Ammon's horn (tissue), 1 donor: ENCODE measurements around the gene COA7.
"Not testable (repeated sequence)": the region's sequence is repeated elsewhere in the genome, so short reads cannot be mapped to it uniquely, and the experiment has no call there.

Experiments used
- DNase-seq: peaks from one replicate; pipeline ENCODE4 v3.0.0-alpha.2; 2016; ENCODE audit warnings: low spot score

COA7 gene

DNA sequence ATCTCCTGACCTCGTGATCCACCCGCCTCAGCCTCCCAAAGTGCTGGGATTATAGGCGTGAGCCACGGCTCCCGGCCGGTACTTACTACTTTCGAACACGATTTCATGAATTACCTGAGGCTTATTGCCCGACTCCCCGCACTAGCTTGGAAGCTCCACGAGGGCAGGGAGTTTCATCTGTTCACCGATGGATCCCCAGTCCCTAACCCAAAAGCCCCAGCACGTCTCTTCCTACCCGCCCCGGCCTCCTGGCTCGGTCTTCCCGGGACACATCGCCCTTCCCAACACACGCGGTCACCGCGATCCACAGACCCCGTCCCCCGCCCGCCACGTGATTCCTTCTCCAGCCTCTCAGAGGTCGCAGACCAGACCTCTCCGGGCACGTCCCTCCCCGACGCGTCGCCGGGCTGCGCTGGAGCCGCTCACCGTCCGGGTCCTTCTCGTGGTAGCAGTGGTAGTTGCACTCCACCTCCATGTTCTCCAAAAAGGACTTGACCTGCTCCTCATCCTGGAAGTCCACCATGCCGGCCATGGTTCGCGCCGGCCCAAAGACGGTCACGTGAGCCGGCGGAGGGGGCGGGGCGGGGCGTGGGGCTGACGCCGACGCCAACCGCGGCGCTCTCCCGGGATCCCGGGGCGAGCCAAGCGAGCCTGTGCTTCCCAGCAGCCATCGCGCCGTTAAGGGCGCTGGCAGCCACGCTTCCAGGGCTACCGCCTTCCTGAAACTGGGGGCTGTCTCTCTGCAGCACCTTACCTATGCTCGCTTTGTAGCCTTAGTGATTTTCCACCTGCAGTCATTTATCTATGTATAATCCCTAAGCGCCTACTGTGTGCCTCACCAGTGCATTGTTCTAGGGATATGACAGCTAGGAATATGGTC, at the start of gene COA7:
COA7 (minus strand) TSS at position 553 of the 880 bp plus-strand sequence; CDS start at position 532, 21 bp downstream.
- DNase-seq, result peak; percentile 90

GRCh38 chr1:52747450-52747849, 49.3 kb upstream of the COA7 start:
- no peak for DNase-seq

DNA sequence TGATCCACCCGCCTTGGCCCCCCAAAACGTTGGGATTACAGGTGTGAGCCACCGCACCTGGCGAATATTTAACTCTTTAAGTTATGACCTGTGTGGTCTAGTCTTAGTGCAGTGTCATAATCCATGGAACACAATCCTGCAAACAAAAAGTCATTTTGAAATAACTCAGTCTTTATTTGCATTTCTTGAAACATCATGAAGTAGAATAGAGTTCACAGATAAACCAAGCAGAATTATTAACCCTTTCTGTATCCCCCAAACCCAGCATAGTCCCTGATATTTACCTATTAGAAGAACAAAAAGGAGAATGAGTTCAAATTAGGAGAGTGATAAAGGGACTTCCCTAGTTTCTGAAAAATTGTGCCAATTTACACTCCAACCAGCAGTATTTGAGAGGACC, 48.0 kb upstream of the COA7 start:
- DNase-seq, result no peak

GRCh38 chr1:52741259-52741658, 43.1 kb upstream of the COA7 start:
- DNase-seq, result no peak

GRCh38 chr1:52739699-52740467, 41.7 kb upstream of the COA7 start:
- DNase-seq, result no peak

DNA sequence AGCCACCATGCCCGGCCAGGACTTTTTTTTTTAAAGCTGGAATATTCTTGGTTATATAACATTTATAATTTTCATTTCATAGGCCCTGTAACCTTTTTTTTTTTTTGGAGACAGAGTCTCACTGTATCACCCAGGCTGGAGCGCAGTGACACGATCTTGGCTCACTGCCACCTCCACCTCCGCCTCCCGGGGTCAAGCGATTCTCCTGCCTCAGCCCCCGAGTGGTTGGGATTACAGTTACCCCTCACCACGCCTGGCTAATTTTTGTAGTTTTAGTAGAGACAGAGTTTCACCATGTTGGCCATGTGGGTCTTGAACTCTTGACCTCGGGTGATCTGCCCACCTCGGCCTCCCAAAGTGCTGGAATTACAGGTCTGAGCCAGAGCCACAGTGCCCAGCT, 40.7 kb upstream of the COA7 start:
- no peak for DNase-seq

DNA sequence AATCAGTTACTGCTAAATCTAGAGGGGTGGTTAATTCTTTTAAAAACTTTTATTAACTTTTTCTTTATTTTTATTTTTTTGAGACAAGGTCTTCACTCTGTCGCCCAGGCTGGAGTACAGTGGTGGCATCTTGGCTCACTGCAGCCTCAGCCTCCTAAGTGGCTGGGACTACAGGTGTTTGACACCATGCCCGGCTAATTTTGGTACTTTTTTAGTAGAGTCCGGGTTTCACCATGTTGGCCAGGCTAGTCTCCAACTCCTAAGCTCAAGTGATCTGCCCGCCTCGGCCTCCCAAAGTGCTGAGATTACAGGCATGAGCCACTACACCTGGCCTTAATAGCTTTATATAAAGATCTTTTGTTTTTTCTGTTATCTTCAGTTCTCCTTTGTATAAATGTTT, 40.0 kb upstream of the COA7 start:
- DNase-seq, result no peak

DNA sequence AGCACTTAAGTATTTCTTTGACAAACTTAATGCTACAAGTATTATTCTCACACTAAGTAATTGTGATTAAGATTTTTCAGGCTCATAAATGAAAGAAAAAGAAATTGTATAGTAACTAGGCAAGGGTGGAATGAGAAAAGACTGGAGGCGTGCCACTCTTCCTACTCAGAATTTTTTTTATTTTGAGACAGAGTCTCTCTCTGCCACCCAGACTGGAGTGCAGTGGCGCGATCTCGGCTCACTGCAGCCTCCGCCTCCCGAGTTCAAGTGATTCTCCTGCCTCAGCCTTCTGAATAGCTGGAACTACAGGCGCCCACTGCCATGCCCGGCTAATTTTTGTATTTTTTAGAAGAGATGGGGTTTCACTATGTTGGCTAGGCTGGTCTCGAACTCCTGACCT, 37.2 kb upstream of the COA7 start:
- DNase-seq, result not testable (repeated sequence)

GRCh38 chr1:52733368-52733767, 35.2 kb upstream of the COA7 start:
- no peak for DNase-seq

DNA sequence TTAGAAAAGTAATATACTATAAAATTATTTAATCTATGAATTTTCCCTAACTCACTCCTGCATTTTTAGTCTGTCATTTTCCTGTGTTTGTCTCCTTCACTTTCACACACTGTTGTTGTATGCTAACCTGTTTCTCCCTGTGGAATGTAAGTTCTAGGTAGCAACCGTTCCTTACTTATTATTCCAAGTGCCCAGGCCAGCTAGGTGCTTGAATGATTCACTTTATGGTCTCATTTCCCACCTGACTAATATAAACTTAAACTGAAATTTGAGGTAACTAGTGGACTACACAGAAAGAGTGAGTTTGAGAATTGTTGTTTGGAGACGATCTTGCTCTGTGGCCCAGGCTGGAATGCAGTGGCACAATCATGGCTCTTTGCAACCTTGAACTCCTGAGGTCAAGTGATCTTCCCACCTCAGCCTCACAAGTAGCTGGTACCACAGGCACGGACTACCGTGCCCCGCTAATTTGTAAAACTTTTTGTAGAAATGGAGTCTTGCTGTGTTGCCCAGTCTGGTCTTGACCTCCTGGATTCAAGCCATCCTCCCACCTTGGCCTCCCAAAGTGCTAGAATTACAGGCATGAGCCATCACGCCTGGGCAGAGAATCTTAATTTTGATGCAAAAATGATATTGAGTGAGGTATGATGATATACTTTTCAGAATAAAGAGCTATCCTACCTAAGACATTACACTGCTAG, 30.0 kb upstream of the COA7 start:
- DNase-seq, result no peak

GRCh38 chr1:52727114-52727586, 29.0 kb upstream of the COA7 start:
- DNase-seq, result peak; percentile 18

- DNase-seq, result peak; percentile 87
These were observed 28.3 kb upstream of the COA7 start, which contains the start of gene ZYG11B for GRCh38 chr1:52726265-52727113. Gene ZYG11B, plus strand, starts transcription at chr1:52726453. Its CDS starts 201 bp downstream, at chr1:52726654.

DNA sequence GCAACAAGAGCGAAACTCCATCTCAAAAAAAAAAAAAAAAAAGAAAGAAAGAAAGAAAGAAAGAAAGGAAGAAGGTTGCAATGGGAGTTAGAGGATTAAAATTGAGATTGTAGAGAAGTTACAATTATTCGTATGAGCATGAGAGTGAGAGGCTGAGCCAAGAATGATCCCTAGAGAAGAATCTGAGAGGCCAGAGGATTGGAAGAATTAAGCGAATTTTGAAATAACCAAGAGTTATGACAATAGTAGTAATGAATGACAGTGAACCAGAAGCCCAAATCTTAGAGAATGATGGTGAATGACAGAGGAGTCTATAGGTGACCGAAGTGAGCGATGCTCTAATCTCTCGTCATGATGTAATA, 27.7 kb upstream of the COA7 start:
- no peak for DNase-seq

DNA sequence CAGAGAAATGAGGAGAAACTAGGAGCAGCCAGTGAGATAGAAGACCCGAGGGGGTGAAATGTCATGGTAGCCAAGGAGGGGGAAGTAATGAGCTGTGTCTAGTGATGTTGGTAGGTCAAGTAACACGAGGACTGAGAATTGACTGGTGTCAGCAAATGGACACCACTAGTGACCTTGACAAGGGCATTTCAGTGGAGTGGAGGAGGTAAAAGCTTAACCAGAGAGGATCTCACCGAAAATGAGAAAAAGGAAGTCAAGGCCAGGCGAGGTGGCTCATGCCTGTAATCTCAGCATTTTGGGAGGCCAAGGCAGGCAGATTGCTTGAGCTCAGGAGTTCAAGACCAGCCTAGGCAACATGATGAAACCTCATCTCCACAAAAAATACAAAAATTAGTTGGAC, 25.1 kb upstream of the COA7 start:
- no peak for DNase-seq

DNA sequence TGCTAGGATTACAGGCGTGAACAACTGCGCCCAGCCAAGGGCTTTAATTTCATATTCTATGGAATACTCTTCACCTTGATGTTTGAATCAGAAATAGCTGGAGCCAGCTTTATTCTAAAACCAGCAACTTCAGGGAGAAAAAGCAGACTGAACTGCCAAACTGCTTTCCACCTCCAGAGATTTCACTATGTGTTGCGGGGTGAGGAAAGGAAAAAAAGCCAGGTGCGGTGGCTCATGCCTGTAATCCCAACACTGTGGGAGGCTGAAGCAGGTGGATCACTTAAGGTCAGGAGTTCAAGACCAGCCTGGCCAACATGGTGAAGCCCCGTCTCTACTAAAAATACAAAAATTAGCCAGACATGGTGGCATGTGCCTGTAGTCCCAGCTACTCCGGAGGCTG, 17.1 kb upstream of the COA7 start:
- DNase-seq, result not testable (repeated sequence)

DNA sequence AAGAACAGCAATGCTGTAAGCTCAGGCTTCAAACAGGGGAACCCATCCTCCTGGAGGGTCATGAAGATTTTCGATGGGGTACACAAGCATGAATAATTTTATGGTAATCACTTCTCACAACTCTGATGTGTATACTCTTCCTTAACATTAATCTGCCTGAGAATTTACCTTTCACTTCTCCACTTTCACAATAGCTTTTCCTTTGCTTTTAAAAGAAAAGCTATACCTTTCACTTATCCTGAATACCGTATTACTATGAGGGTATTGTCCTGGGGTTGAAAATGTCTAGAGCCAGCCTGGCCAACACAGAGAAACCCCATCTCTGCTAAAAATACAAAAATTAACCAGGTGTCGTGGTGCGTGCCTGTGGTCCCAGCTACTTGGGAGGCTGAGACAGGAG, 15.4 kb upstream of the COA7 start:
- no peak for DNase-seq

DNA sequence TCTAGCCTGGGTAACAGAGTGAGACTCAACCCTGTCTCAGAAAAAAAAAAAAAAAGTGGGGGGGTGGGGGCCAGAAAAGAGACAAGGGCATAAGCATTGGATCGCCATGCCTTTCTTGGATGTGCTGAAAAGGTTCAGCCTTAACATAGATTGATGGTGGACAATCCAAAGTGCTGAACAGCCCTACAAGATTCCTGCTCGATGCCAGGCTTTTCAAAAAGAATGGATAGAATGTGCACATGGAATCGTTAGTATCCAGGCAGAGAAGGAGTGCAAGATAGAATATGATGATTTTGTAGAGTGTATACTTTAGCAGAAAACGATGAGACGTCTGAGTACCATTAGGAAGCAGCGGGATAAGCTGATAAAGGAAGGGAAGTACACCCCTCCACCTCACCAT, 10.9 kb upstream of the COA7 start:
- DNase-seq, result no peak

GRCh38 chr1:52707927-52708655, 9.9 kb upstream of the COA7 start:
- DNase-seq, result peak; percentile 38

GRCh38 chr1:52706941-52707926, 9.1 kb upstream of the COA7 start:
- DNase-seq, result peak; percentile 15
